A673 (cell line): ENCODE results near the gene SORD.
"Not testable (repeated sequence)": the region's sequence is repeated elsewhere in the genome, so short reads cannot be mapped to it uniquely, and the experiment has no call there.

Experiments
- CTCF ChIP-seq: fragments of 300-800, 200-600 bp; sonication (generic); conservative IDR thresholded peaks from 2 replicates; pipeline ENCODE4 v1.5.1; 2017; ENCODE audit warnings: low read depth, mild to moderate bottlenecking, antibody characterized with exemption, low read length, moderate library complexity, mixed read lengths
- EZH2 ChIP-seq: fragments of 200-600 bp; sonication (generic); IDR thresholded peaks from 2 replicates; pipeline ENCODE4 v1.6.1; 2017; ENCODE audit warnings: borderline replicate concordance, low read depth, mild to moderate bottlenecking, mixed read lengths, antibody characterized with exemption, low read length; ENCODE audit not compliant: poor library complexity, severe bottlenecking

GRCh38 chr15:45044270-45044669 is 21.3 kb downstream of the SORD start:
- TF ChIP-seq CTCF, EZH2: not testable (repeated sequence)
